Transverse colon (tissue), 4 donors: ENCODE results near the gene TRPM8. TPM values are rescaled to one million over a fixed set of nuclear protein-coding genes. Genes with fewer than 3 reads are reported as not detected.

ENCODE experiments used
- DNase-seq: peaks from one replicate; pipeline ENCODE4 v3.0.0-alpha.2; 2019
- H3K27ac ChIP-seq, 4 donors: fragments of 200-600 bp; sonication (generic); 2 replicates each; pipeline ENCODE4 v1.5.1; 2016 to 2018; ENCODE audit warnings: inconsistent platforms in 4 of 4
- H3K27me3 ChIP-seq: fragments of 200-600 bp; sonication (generic); 2 replicates; pipeline ENCODE4 v1.5.1; 2017; ENCODE audit warnings: inconsistent platforms
- H3K36me3 ChIP-seq, 4 donors: fragments of 200-600 bp; sonication (generic); 2 replicates each; pipeline ENCODE4 v1.5.1; 2017 to 2019; ENCODE audit warnings: inconsistent platforms in 4 of 4
- H3K4me1 ChIP-seq, 4 donors: fragments of 200-600 bp; sonication (generic); 2 replicates each; pipeline ENCODE4 v1.5.1; 2017 to 2020; ENCODE audit warnings: inconsistent platforms in 4 of 4
- H3K4me3 ChIP-seq, 4 donors: fragments of 200-600 bp; sonication (generic); 1 replicate in 1 of 4; 2 replicates in 3 of 4; pipeline versions ENCODE4 v1.5.1 to v1.6.1; 2017 to 2019; ENCODE audit warnings: inconsistent platforms in 4 of 4
- H3K9me3 ChIP-seq, 2 donors: fragments of 200-600 bp; sonication (generic); 2 replicates each; pipeline ENCODE4 v1.5.1; 2017 to 2019; ENCODE audit warnings: inconsistent platforms in 2 of 2
- CTCF ChIP-seq, 5 experiments: fragments of 200-600 bp in 3 of 5; fragments of 450-650 bp in 2 of 5; sonication (generic) in 3 of 5; IDR thresholded peaks; 1 replicate in 2 of 5; 2 replicates in 3 of 5; pipeline ENCODE4 v1.5.1; 2016 to 2017; ENCODE audit warnings: antibody characterized with exemption in 5 of 5, inconsistent platforms in 3 of 5, mild to moderate bottlenecking in 2 of 5, moderate library complexity in 1 of 5
- EP300 ChIP-seq: sonication (generic); formaldehyde crosslinking; IDR thresholded peaks from one replicate; pipeline ENCODE4 v1.6.1; 2017; ENCODE audit warnings: antibody characterized with exemption, low read depth
- POLR2A ChIP-seq: fragments of 450-650 bp; IDR thresholded peaks from one replicate; pipeline ENCODE4 v1.6.1; 2016; ENCODE audit warnings: antibody characterized with exemption, mild to moderate bottlenecking, moderate library complexity
- POLR2AphosphoS5 ChIP-seq, 3 donors: sonication (generic); formaldehyde crosslinking; IDR thresholded peaks; one replicate each; pipeline ENCODE4 v1.6.1; 2016; ENCODE audit warnings: antibody characterized with exemption in 3 of 3
- WGBS, 2 donors: methylation state at CpG; one replicate each; pipeline ENCODE4 v1.1.5; 2018; ENCODE audit warnings: low coverage in 1 of 2; 5-methylcytosine and 5-hydroxymethylcytosine counted together
- in situ Hi-C, 4 donors: fragments of 200-750 bp; cut with MboI; loops; one replicate each; pipeline versions ENCODE4 v1.15.0 to v1.15.1; 2017; ENCODE audit warnings: low sequenced_read_pairs in 3 of 4, low pct_ligation_motif_present in 1 of 4, low pct_unique_long_range_greater_than_20kb in 1 of 4
- intact Hi-C: fragments of 100-400 bp; cut with DNase I; formaldehyde crosslinking; loops from one replicate; pipeline ENCODE4 v1.15.1; 2023; ENCODE audit warnings: low total_unique reads
- total RNA-seq, 4 donors: library from RNA; depleted of rRNA; stranded (reverse); fragments of >200 nt; gene quantifications; one replicate each; pipeline ENCODE4 v1.1.0, GENCODE V29; 2016

Gene TRPM8
- total RNA-seq, 4 donors from 2014 or later = not detected

- no peak overlapping the region for H3K27ac ChIP-seq
- no peak for TF ChIP-seq POLR2A
- no peak for TF ChIP-seq POLR2AphosphoS5 (IDR thresholded peaks at IDR 0.05)
- no peak for TF ChIP-seq CTCF (IDR thresholded peaks at IDR 0.05)
- TF ChIP-seq EP300 = no peak
- H3K4me3 ChIP-seq = no peak overlapping the region
- in situ Hi-C loops = no loop called here
- peaks cover 0 to 10% of the 10 kb centered on the region in 2 donors for H3K9me3 ChIP-seq
- no peak for DNase-seq
- H3K36me3 ChIP-seq = no peaks in the 10 kb centered on the region
- WGBS, 2 donors = 64 to 75% methylated on average over 3 of the region's 3 CpGs
- no peaks in the 10 kb centered on the region for H3K4me1 ChIP-seq
- intact Hi-C loops = no loop called here
- H3K27me3 ChIP-seq = no peaks in the 10 kb centered on the region
These were observed 116.0 kb downstream of the TRPM8 start for GRCh38 chr2:234033174-234033573.

- Histone ChIP-seq H3K36me3 (no peaks in the 10 kb centered on the region), H3K27me3 (no peaks in the 10 kb centered on the region), H3K9me3 (peaks cover 0 to 10% of the 10 kb centered on the region in 2 donors), H3K27ac (no peak overlapping the region), H3K4me3 (no peak overlapping the region), H3K4me1 (no peaks in the 10 kb centered on the region)
- in situ Hi-C loops = no loop called here
- 63 to 96% methylated on average over 2 of the region's 2 CpGs for WGBS, 2 donors
- DNase-seq = no peak
- intact Hi-C loops = no loop called here
- TF ChIP-seq POLR2A (no peak), POLR2AphosphoS5 (IDR thresholded peaks at IDR 0.05) (no peak), CTCF (IDR thresholded peaks at IDR 0.05) (no peak), EP300 (no peak)
These were observed 116.7 kb downstream of the TRPM8 start for GRCh38 chr2:234033885-234034284.

- Histone ChIP-seq H3K4me3 (no peak overlapping the region), H3K36me3 (no peaks in the 10 kb centered on the region), H3K27ac (no peak overlapping the region), H3K4me1 (no peaks in the 10 kb centered on the region), H3K9me3 (peaks cover 0 to 10% of the 10 kb centered on the region in 2 donors), H3K27me3 (no peaks in the 10 kb centered on the region)
- intact Hi-C loops = no loop called here
- in situ Hi-C loops = no loop called here
- WGBS, 2 donors = 68 to 71% methylated on average over 2 of the region's 2 CpGs
- no peak for DNase-seq
- TF ChIP-seq CTCF (IDR thresholded peaks at IDR 0.05) = no peak
- no peak for TF ChIP-seq EP300
- TF ChIP-seq POLR2AphosphoS5 (IDR thresholded peaks at IDR 0.05) = no peak
These were observed 121.1 kb downstream of the TRPM8 start for GRCh38 chr2:234038076-234038802.

GRCh38 chr2:234044157-234044556, 127.0 kb downstream of the TRPM8 start:
- no peak for TF ChIP-seq POLR2AphosphoS5 (IDR thresholded peaks at IDR 0.05)
- no peak for TF ChIP-seq POLR2A
- no peak for TF ChIP-seq EP300
- TF ChIP-seq CTCF (IDR thresholded peaks at IDR 0.05) = no peak
- no peaks in the 10 kb centered on the region for H3K4me1 ChIP-seq
- H3K27ac ChIP-seq = no peak overlapping the region
- H3K27me3 ChIP-seq = no peaks in the 10 kb centered on the region
- WGBS, 2 donors = 14 to 61% methylated on average over 1 of the region's 1 CpG
- H3K4me3 ChIP-seq = no peak overlapping the region
- intact Hi-C loops = no loop called here
- H3K36me3 ChIP-seq = no peaks in the 10 kb centered on the region
- no peaks in the 10 kb centered on the region for H3K9me3 ChIP-seq
- in situ Hi-C loops = no loop called here
- DNase-seq = no peak
